NB4 (cell line): ENCODE results near the gene TGFBR3.

Experiments used
- DNase-seq: peaks from one replicate; pipeline ENCODE4 v3.0.0; 2010; ENCODE audit warnings: low read depth
- H3K4me3 ChIP-seq: one replicate; pipeline ENCODE4 v1.5.1; 2011; ENCODE audit warnings: mild to moderate bottlenecking, low read depth, low read length, moderate library complexity
- CTCF ChIP-seq: IDR thresholded peaks from one replicate; pipeline ENCODE4 v1.5.1; 2012; ENCODE audit warnings: low read depth, low read length
- MAX ChIP-seq: IDR thresholded peaks from 2 replicates; pipeline ENCODE4 v1.6.1; 2011; ENCODE audit warnings: low read depth, low read length
- MYC ChIP-seq: IDR thresholded peaks from 2 replicates; pipeline ENCODE4 v1.6.1; 2011; ENCODE audit warnings: low read depth, low read length
- POLR2A ChIP-seq: IDR thresholded peaks from 2 replicates; pipeline ENCODE4 v1.6.1; 2011; ENCODE audit warnings: mild to moderate bottlenecking; ENCODE audit not compliant: insufficient read length; ENCODE audit errors: extremely low read depth

TGFBR3 gene

DNA sequence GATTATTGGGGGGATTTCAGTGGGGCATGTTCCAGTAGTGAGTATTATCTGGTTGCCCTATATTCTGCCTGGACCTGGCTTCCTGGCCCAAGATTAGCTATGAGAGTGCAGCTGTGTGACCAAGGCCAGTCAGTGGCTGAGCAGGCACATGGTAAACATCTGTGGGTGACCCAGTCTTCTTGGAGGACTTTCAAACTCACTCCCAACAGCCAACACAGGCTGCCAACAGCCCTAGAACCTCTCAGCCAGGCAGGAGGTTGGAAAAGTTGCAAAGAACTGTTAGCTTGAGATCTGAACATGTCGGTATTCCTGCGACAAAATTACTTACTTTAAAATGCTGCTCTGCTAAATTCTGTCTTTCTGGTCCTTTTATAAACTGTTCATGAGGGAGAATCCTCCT lies 192.4 kb downstream of the TGFBR3 start:
- no peak overlapping the region for H3K4me3 ChIP-seq
- no peak for DNase-seq
- TF ChIP-seq POLR2A (no peak), MYC (no peak), CTCF (no peak), MAX (no peak)

GRCh38 chr1:91691525-91691924 lies 194.4 kb downstream of the TGFBR3 start:
- TF ChIP-seq POLR2A: no peak
- no peak for TF ChIP-seq MYC
- TF ChIP-seq MAX: no peak
- TF ChIP-seq CTCF: no peak
- DNase-seq: no peak
- H3K4me3 ChIP-seq: no peak overlapping the region

DNA sequence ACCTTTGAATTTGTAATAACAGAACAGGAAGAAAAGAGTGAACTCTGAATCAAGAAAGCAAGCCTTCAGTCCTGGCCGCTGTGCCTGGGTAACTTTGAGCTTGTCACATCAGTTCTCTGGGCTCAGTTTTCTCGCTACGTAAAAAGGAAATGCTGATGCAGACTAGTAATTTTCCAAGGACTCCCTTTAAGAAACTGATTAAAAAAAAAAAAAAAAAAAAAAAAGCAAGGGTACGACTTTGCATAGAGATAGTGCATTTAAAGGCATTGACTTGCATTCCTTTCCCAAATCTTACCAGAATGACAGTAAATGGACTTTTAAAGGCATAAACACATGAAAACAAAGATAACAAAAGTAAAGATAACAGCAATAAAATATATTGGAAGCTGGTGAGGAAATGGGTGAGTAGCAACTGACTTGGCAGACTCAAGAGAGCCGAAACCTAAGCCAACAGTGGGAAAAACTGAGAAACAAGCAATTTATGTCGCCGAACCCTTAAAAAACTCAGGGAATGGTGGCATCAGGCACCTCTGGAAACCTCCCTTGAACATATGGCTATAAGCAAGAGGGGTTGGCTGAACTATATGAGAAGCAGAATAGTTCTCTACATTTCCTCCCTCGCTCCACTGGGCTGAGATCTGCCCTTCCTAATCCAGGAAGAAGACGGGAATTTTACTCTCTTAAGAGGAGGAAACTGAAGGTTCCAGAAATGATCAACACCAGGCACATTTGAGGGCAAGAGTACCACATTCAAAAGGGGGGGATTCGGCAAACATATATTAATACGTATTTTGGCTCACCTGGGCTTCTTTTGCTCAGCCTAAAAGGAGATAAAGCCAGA lies 196.1 kb downstream of the TGFBR3 start:
- no peak for DNase-seq
- TF ChIP-seq MYC (no peak), CTCF (no peak), POLR2A (no peak), MAX (no peak)
- H3K4me3 ChIP-seq: no peak overlapping the region

- DNase-seq: no peak
- no peak overlapping the region for H3K4me3 ChIP-seq
- no peak for TF ChIP-seq POLR2A
Measured at GRCh38 chr1:91687452-91687851, 198.5 kb downstream of the TGFBR3 start.

DNA sequence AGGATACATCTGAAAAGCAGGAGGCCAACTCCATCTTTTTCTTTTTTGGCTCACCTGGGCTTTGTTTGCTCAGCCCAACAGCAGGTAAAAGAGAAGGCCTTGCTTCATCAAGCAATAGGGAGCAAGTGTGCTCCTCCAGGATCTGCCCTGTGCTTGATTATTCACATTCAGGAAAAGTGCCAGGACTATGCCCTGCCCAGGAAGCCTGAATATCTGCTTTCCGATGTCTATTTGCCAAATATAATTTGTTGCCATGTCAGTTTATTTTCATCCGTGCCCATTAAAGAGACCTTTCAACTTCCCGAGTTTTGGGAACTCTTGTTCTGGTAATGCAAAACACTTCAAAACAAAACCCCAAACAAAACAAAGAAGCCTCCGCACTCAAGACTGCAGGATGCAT lies 200.0 kb downstream of the TGFBR3 start:
- TF ChIP-seq MAX (no peak), CTCF (no peak), MYC (no peak), POLR2A (no peak)
- no peak for DNase-seq
- H3K4me3 ChIP-seq: no peak overlapping the region

- TF ChIP-seq CTCF: no peak
- no peak for TF ChIP-seq MYC
- TF ChIP-seq POLR2A: no peak
- no peak for TF ChIP-seq MAX
- no peak overlapping the region for H3K4me3 ChIP-seq
- no peak for DNase-seq
Measured at GRCh38 chr1:91684481-91685196, 201.3 kb downstream of the TGFBR3 start.
